ENCODE data around the gene SMIM24.
A peak's percentile ranks its signal among the peaks of the same experiment; 100 is the strongest.
"Not testable (repeated sequence)": the region's sequence is repeated elsewhere in the genome, so short reads cannot be mapped to it uniquely, and the experiment has no call there.

The SMIM24 gene

GRCh38 chr19:3433805-3434540, 46.4 kb downstream of the SMIM24 start:
- peaks cover 9% of the 10 kb centered on the region for H3K4me1 ChIP-seq (ENCODE audit: control insufficient read depth, insufficient read depth, low read depth, low read length)
- peaks cover 10% of the 10 kb centered on the region for H3K9me3 ChIP-seq (ENCODE audit: control insufficient read depth, low read length)
- peak overlapping the region; percentile 10 for H4K91ac ChIP-seq (ENCODE audit: low read length)
- no peak overlapping the region for H2AK5ac ChIP-seq (ENCODE audit: low read length, severe bottlenecking)
- no peak overlapping the region for H2BK120ac ChIP-seq (ENCODE audit: low read depth, low read length)
- no peak overlapping the region for H2AFZ ChIP-seq (ENCODE audit: low read depth, low read length)
- no peak overlapping the region for H3K4me2 ChIP-seq (ENCODE audit: low read length, poor library complexity, severe bottlenecking)
- H3K9ac ChIP-seq (ENCODE audit: low read length) = peak overlapping the region; percentile 80
- 90% methylated on average over 11 of the region's 11 CpGs for WGBS
- no peak overlapping the region for H3K18ac ChIP-seq (ENCODE audit: low read depth in 1 of 2, low read length in 2 of 2)
- no peak overlapping the region for H2BK5ac ChIP-seq (ENCODE audit: low read depth, low read length, poor library complexity, severe bottlenecking)
- H2BK12ac ChIP-seq (ENCODE audit: low read length in 2 of 2) = peak overlapping the region; percentile 11 to 21
- no peak overlapping the region for H4K8ac ChIP-seq (ENCODE audit: low read length)
- no peak overlapping the region for H3K4ac ChIP-seq (ENCODE audit: low read depth in 1 of 2, low read length in 2 of 2)
- no peak overlapping the region for H3K23ac ChIP-seq (ENCODE audit: low read length in 2 of 2)
- no peaks in the 10 kb centered on the region for H3K27me3 ChIP-seq (ENCODE audit: control insufficient read depth in 1 of 2, insufficient read depth in 1 of 2, low read length in 2 of 2)
- H3K14ac ChIP-seq (ENCODE audit: low read length in 2 of 2) = no peak overlapping the region
- H3K27ac ChIP-seq (ENCODE audit: low read length, poor library complexity, severe bottlenecking) = no peak overlapping the region
- DNase-seq = no peak
- peak overlapping the region; percentile 12 for H2BK15ac ChIP-seq (ENCODE audit: low read depth, poor library complexity, severe bottlenecking)
- H3K36me3 ChIP-seq (ENCODE audit: control insufficient read depth in 1 of 2, insufficient read depth in 2 of 2, low read depth in 1 of 2, low read length in 2 of 2) = peaks cover 49 to 53% of the 10 kb centered on the region in 2 experiments
- no peak overlapping the region for H3K4me3 ChIP-seq (ENCODE audit: insufficient read depth in 1 of 2, low read depth in 1 of 2, low read length in 2 of 2)
- H3K79me1 ChIP-seq (replicated peaks; ENCODE audit: low read length, poor library complexity, severe bottlenecking) = peaks cover 42% of the 10 kb centered on the region

- WGBS = 58% methylated on average over 10 of the region's 12 CpGs
Observed at GRCh38 chr19:3433313-3433712, 47.0 kb downstream of the SMIM24 start.

GRCh38 chr19:3431760-3432397, 48.4 kb downstream of the SMIM24 start:
- peak overlapping the region; percentile 45 for H3K9ac ChIP-seq (ENCODE audit: low read length)
- H3K27me3 ChIP-seq (ENCODE audit: control insufficient read depth in 1 of 2, insufficient read depth in 1 of 2, low read length in 2 of 2) = no peaks in the 10 kb centered on the region
- no peak overlapping the region for H2AK5ac ChIP-seq (ENCODE audit: low read length, severe bottlenecking)
- WGBS = 92% methylated on average over 18 of the region's 18 CpGs
- H2BK15ac ChIP-seq (ENCODE audit: low read depth, poor library complexity, severe bottlenecking) = no peak overlapping the region
- H3K18ac ChIP-seq (ENCODE audit: low read depth in 1 of 2, low read length in 2 of 2) = peak overlapping the region; percentile 9 to 42
- peaks cover 32% of the 10 kb centered on the region for H3K79me1 ChIP-seq (replicated peaks; ENCODE audit: low read length, poor library complexity, severe bottlenecking)
- no peak overlapping the region for H2AFZ ChIP-seq (ENCODE audit: low read depth, low read length)
- no peak for DNase-seq
- H2BK120ac ChIP-seq (ENCODE audit: low read depth, low read length) = no peak overlapping the region
- H4K8ac ChIP-seq (ENCODE audit: low read length) = peak overlapping the region; percentile 7
- no peak overlapping the region for H3K27ac ChIP-seq (ENCODE audit: low read length, poor library complexity, severe bottlenecking)
- peak overlapping the region; percentile 19 to 57 for H2BK12ac ChIP-seq (ENCODE audit: low read length in 2 of 2)
- H4K91ac ChIP-seq (ENCODE audit: low read length) = no peak overlapping the region
- H3K4me3 ChIP-seq (ENCODE audit: insufficient read depth in 1 of 2, low read depth in 1 of 2, low read length in 2 of 2) = no peak overlapping the region
- H3K23ac ChIP-seq (ENCODE audit: low read length in 2 of 2) = no peak overlapping the region
- no peak overlapping the region for H3K4ac ChIP-seq (ENCODE audit: low read depth in 1 of 2, low read length in 2 of 2)
- H2BK5ac ChIP-seq (ENCODE audit: low read depth, low read length, poor library complexity, severe bottlenecking) = no peak overlapping the region
- H3K4me2 ChIP-seq (ENCODE audit: low read length, poor library complexity, severe bottlenecking) = no peak overlapping the region
- H3K36me3 ChIP-seq (ENCODE audit: control insufficient read depth in 1 of 2, insufficient read depth in 2 of 2, low read depth in 1 of 2, low read length in 2 of 2) = peaks cover 40 to 44% of the 10 kb centered on the region in 2 experiments
- peaks cover 16% of the 10 kb centered on the region for H3K4me1 ChIP-seq (ENCODE audit: control insufficient read depth, insufficient read depth, low read depth, low read length)
- no peak overlapping the region for H3K14ac ChIP-seq (ENCODE audit: low read length in 2 of 2)
- H3K9me3 ChIP-seq (ENCODE audit: control insufficient read depth, low read length) = peaks cover 10% of the 10 kb centered on the region

More at GRCh38 chr19:3433313-3433712, 47.0 kb downstream of the SMIM24 start:
- H3K36me3 ChIP-seq (ENCODE audit: control insufficient read depth in 1 of 2, insufficient read depth in 2 of 2, low read depth in 1 of 2, low read length in 2 of 2) = peaks cover 43 to 48% of the 10 kb centered on the region in 2 experiments
- H3K23ac ChIP-seq (ENCODE audit: low read length in 2 of 2) = no peak overlapping the region
- no peak overlapping the region for H2AFZ ChIP-seq (ENCODE audit: low read depth, low read length)
- peaks cover 38% of the 10 kb centered on the region for H3K79me1 ChIP-seq (replicated peaks; ENCODE audit: low read length, poor library complexity, severe bottlenecking)
- peak overlapping the region; percentile 78 for H4K91ac ChIP-seq (ENCODE audit: low read length)
- no peak overlapping the region for H3K27ac ChIP-seq (ENCODE audit: low read length, poor library complexity, severe bottlenecking)
- H2BK15ac ChIP-seq (ENCODE audit: low read depth, poor library complexity, severe bottlenecking) = no peak overlapping the region
- H4K8ac ChIP-seq (ENCODE audit: low read length) = peak overlapping the region; percentile 19
- peak overlapping the region; percentile 15 for H2AK5ac ChIP-seq (ENCODE audit: low read length, severe bottlenecking)
- DNase-seq = no peak
- peaks cover 10% of the 10 kb centered on the region for H3K9me3 ChIP-seq (ENCODE audit: control insufficient read depth, low read length)
- no peak overlapping the region for H3K9ac ChIP-seq (ENCODE audit: low read length)
- H3K4me3 ChIP-seq (ENCODE audit: insufficient read depth in 1 of 2, low read depth in 1 of 2, low read length in 2 of 2) = no peak overlapping the region
- H2BK5ac ChIP-seq (ENCODE audit: low read depth, low read length, poor library complexity, severe bottlenecking) = no peak overlapping the region
- H3K4ac ChIP-seq (ENCODE audit: low read depth in 1 of 2, low read length in 2 of 2) = no peak overlapping the region
- H2BK12ac ChIP-seq (ENCODE audit: low read length in 2 of 2) = peak overlapping the region in 1 of 2 experiments; percentile 47
- peaks cover 14% of the 10 kb centered on the region for H3K4me1 ChIP-seq (ENCODE audit: control insufficient read depth, insufficient read depth, low read depth, low read length)
- H3K18ac ChIP-seq (ENCODE audit: low read depth in 1 of 2, low read length in 2 of 2) = no peak overlapping the region
- H3K4me2 ChIP-seq (ENCODE audit: low read length, poor library complexity, severe bottlenecking) = no peak overlapping the region
- H3K14ac ChIP-seq (ENCODE audit: low read length in 2 of 2) = no peak overlapping the region
- no peak overlapping the region for H2BK120ac ChIP-seq (ENCODE audit: low read depth, low read length)
- no peaks in the 10 kb centered on the region for H3K27me3 ChIP-seq (ENCODE audit: control insufficient read depth in 1 of 2, insufficient read depth in 1 of 2, low read length in 2 of 2)

GRCh38 chr19:3430366-3430680, 50.0 kb downstream of the SMIM24 start:
- not testable (repeated sequence) for H3K23ac ChIP-seq (ENCODE audit: low read length in 2 of 2); H3K27me3 ChIP-seq (ENCODE audit: control insufficient read depth in 1 of 2, insufficient read depth in 1 of 2, low read length in 2 of 2); H2BK5ac ChIP-seq (ENCODE audit: low read depth, low read length, poor library complexity, severe bottlenecking); H3K4me2 ChIP-seq (ENCODE audit: low read length, poor library complexity, severe bottlenecking); H2AK5ac ChIP-seq (ENCODE audit: low read length, severe bottlenecking); H2BK120ac ChIP-seq (ENCODE audit: low read depth, low read length); H3K4me3 ChIP-seq (ENCODE audit: insufficient read depth in 1 of 2, low read depth in 1 of 2, low read length in 2 of 2); H3K18ac ChIP-seq (ENCODE audit: low read depth in 1 of 2, low read length in 2 of 2); H4K8ac ChIP-seq (ENCODE audit: low read length); H2BK15ac ChIP-seq (ENCODE audit: low read depth, poor library complexity, severe bottlenecking); H4K91ac ChIP-seq (ENCODE audit: low read length); H3K14ac ChIP-seq (ENCODE audit: low read length in 2 of 2); DNase-seq; H3K9me3 ChIP-seq (ENCODE audit: control insufficient read depth, low read length); H3K4ac ChIP-seq (ENCODE audit: low read depth in 1 of 2, low read length in 2 of 2); H3K27ac ChIP-seq (ENCODE audit: low read length, poor library complexity, severe bottlenecking); H2AFZ ChIP-seq (ENCODE audit: low read depth, low read length); H2BK12ac ChIP-seq (ENCODE audit: low read length in 2 of 2)
- Histone ChIP-seq H3K4me1 (ENCODE audit: control insufficient read depth, insufficient read depth, low read depth, low read length) (peaks cover 16% of the 10 kb centered on the region), H3K9ac (ENCODE audit: low read length) (peak overlapping the region; percentile 73), H3K79me1 (replicated peaks; ENCODE audit: low read length, poor library complexity, severe bottlenecking) (peaks cover 31% of the 10 kb centered on the region), H3K36me3 (ENCODE audit: control insufficient read depth in 1 of 2, insufficient read depth in 2 of 2, low read depth in 1 of 2, low read length in 2 of 2) (peaks cover 43 to 44% of the 10 kb centered on the region in 2 experiments)
- 92% methylated on average over 4 of the region's 5 CpGs for WGBS
